ENCODE measurements around the gene EP300. TPM values are rescaled to one million over a fixed set of nuclear protein-coding genes. Genes with fewer than 3 reads are reported as not detected.

EP300 gene
- total RNA-seq, 1 donor from 2014 or later = 47.7 TPM

DNA sequence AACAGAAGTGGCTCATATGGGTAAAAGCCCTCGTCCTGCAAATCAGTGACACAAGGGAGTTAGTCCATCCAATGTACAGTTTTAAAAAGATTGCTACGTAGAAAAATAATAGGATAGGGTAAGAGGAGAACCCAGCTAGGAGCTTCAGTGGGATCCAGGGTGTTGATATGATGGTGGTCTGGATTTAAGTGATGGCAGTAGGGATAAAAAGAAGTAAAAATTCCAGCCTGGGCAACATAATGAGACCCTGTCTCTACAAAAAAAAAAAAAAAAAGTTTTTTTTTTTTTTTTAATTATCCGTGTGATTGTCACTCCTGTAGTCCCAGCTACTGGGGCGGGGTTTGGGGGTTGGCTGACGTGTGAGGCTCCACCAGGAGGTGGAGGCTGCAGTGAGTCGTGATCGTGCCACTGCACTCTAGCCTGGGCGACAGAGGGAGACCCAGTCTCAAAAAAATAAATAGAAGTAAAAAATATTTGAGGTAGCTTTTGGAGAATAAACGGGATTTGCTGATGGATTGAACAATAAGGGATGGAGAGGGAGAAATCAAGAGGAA, 105.7 kb downstream of the EP300 start:
- peak overlapping the region; percentile 61 to 78 for H3K4me3 ChIP-seq
- H3K27me3 ChIP-seq = no peaks in the 10 kb centered on the region
- H3K27ac ChIP-seq = no peak overlapping the region
- H3K4me1 ChIP-seq = peaks cover 0 to 2% of the 10 kb centered on the region in 2 donors
- intact Hi-C loops (cut with DNase I) = no loop called here
- DNase-seq (ENCODE audit: low spot score in 2 of 2) = no peak
- no peaks in the 10 kb centered on the region for H3K9me3 ChIP-seq
- TF ChIP-seq, protein P1, sequence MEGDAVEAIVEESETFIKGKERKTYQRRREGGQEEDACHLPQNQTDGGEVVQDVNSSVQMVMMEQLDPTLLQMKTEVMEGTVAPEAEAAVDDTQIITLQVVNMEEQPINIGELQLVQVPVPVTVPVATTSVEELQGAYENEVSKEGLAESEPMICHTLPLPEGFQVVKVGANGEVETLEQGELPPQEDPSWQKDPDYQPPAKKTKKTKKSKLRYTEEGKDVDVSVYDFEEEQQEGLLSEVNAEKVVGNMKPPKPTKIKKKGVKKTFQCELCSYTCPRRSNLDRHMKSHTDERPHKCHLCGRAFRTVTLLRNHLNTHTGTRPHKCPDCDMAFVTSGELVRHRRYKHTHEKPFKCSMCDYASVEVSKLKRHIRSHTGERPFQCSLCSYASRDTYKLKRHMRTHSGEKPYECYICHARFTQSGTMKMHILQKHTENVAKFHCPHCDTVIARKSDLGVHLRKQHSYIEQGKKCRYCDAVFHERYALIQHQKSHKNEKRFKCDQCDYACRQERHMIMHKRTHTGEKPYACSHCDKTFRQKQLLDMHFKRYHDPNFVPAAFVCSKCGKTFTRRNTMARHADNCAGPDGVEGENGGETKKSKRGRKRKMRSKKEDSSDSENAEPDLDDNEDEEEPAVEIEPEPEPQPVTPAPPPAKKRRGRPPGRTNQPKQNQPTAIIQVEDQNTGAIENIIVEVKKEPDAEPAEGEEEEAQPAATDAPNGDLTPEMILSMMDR (IDR thresholded peaks at IDR 0.05) = no peak
- H3K36me3 ChIP-seq = no peaks in the 10 kb centered on the region

DNA sequence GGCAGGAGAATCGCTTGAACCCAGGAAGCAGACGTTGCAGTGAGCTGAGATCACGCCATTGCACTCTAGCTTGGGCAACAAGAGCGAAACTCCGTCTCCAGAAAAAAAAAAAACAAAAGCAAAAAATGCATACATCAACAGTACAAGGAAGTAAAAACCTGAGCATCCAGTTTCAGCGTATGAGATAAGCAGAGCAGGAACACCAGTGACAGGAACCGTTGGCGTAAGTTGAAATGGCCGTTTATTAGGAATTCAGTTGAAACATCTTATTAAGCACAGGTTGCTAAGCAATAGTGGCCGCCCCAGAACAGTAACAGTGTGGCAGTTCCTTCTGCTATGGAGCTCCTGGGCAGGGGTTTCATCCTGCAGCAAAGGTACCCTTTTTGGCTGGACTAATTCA, 108.7 kb downstream of the EP300 start:
- intact Hi-C loops (cut with DNase I) = loop anchor here (5.0 kb wide), 1 partner anchor 564 kb away; the partner anchor contains the start of gene MRTFA
- H3K4me3 ChIP-seq = no peak overlapping the region
- H3K9me3 ChIP-seq = no peaks in the 10 kb centered on the region
- H3K36me3 ChIP-seq = no peaks in the 10 kb centered on the region
- H3K27me3 ChIP-seq = no peaks in the 10 kb centered on the region
- TF ChIP-seq, protein P1 (IDR thresholded peaks at IDR 0.05) = no peak
- no peak overlapping the region for H3K27ac ChIP-seq
- peaks cover 4 to 7% of the 10 kb centered on the region in 2 donors for H3K4me1 ChIP-seq
- DNase-seq (ENCODE audit: low spot score in 2 of 2) = no peak

DNA sequence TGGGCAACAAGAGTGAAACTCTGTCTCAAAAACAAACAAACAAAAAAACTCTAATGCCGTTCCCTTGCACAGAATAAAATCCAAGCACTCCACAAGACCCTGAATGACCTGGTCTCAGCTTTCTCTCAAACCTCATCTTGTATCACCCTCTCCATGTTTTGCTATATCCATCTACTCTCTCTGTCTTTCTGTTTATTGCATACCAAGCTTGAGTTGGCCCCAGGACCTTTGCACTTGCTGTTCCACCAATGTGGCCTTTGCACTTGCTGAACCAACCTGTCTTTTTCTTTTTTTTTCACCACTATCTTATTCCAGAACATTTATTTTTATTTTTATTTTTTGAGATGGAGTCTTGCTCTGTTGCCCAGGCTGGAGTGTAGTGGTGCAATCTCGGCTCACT, 110.7 kb downstream of the EP300 start:
- Histone ChIP-seq H3K27ac (no peak overlapping the region), H3K9me3 (no peaks in the 10 kb centered on the region), H3K27me3 (no peaks in the 10 kb centered on the region), H3K4me3 (no peak overlapping the region), H3K36me3 (peaks cover 0 to 2% of the 10 kb centered on the region in 2 donors), H3K4me1 (peaks cover 4 to 5% of the 10 kb centered on the region in 2 donors)
- DNase-seq (ENCODE audit: low spot score in 2 of 2) = no peak
- TF ChIP-seq, protein P1 (IDR thresholded peaks at IDR 0.05) = no peak
- intact Hi-C loops (cut with DNase I) = loop anchor here (5.0 kb wide), 1 partner anchor 566 kb away; the partner anchor contains the start of gene MRTFA

DNA sequence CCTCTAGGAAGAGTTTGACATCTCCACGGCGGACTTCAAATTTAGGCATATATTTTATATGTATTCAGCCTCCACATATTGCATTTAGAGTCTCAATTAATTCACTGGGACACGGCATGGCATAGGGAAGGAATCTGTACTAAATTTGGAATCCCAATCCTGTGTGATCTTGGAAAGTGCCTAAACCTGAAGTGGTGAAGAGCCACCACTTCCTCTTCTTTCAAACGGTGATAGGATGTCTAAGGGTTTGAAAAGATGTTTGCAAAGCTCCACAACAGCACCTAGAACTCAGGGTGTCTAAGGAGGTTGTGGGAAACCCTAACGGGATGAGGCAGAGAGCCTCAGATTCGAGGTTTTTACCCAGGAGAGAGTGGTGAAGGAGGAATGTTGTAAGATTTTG, 111.7 kb downstream of the EP300 start:
- TF ChIP-seq, protein P1 (IDR thresholded peaks at IDR 0.05) = no peak
- H3K4me1 ChIP-seq = peaks cover 4 to 5% of the 10 kb centered on the region in 2 donors
- H3K36me3 ChIP-seq = peaks cover 0 to 6% of the 10 kb centered on the region in 2 donors
- H3K27me3 ChIP-seq = no peaks in the 10 kb centered on the region
- intact Hi-C loops (cut with DNase I) = loop anchor here (2.0 to 5.0 kb wide), 4 partner anchors 83 to 567 kb away; partner anchors contain the start of genes MRTFA, RANGAP1, ST13 and XPNPEP3
- DNase-seq (ENCODE audit: low spot score in 2 of 2) = no peak
- no peak overlapping the region for H3K27ac ChIP-seq
- no peaks in the 10 kb centered on the region for H3K9me3 ChIP-seq
- H3K4me3 ChIP-seq = no peak overlapping the region

DNA sequence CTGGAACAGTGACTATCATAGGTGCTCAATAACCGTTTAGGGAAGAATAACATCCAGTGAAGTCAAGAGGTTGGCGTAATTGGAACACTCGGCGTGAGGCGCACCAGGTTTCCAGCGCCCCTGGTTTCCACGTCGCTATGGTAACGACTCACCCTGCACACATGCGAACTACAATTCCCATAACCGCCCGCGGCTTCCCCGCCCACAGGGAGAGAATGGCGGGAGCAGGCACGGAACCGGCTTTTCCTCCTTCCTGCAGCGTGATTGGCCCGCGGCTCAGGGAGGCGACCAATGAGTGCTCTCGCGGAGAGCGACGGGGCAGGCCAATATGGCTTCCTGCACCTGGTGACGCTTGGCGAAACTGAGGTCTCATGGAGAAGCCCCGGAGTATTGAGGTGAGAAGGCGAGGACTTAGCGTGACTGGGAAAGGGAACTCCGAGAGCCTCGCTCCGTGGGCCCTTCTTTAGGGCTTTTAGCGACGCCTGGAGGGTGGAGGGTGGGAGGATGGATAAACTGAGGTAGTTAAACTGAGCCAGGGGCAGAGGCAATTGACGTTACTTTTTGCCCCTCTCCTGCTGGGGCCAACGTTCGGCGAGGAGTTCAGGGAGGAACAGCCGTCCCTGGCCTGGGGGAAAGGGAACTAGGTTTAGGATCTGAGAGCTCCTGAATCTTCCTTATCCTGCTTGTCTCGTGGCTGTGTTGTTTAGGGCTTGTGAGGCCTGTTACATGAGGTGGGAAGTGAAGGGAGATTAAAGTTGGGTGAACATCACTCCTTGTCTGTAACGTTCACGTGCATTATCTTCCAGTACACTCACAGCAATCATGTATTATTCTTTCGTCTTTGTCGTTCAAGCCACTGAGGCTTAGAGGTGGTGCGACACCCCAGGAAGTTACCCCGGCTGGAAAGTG, 112.9 kb downstream of the EP300 start, which contains the start of gene L3MBTL2:
Gene L3MBTL2, plus strand, starts transcription at position 321 of the 909 bp plus-strand sequence. Its CDS starts 51 bp downstream, at position 372.
- no peaks in the 10 kb centered on the region for H3K9me3 ChIP-seq
- H3K27me3 ChIP-seq = no peaks in the 10 kb centered on the region
- intact Hi-C loops (cut with DNase I) = loop anchor here (1.0 to 5.0 kb wide), 7 partner anchors 8 to 568 kb away; partner anchors contain the start of genes MRTFA, RANGAP1, RBX1 and ST13
- peaks cover 4 to 5% of the 10 kb centered on the region in 2 donors for H3K4me1 ChIP-seq
- H3K27ac ChIP-seq = peak within 1 kb of the TSS; percentile 72 to 73
- DNase-seq (ENCODE audit: low spot score in 2 of 2) = peak; percentile 95 to 99
- H3K36me3 ChIP-seq = peaks cover 7 to 13% of the 10 kb centered on the region in 2 donors
- peak within 1 kb of the TSS; percentile 63 to 89 for H3K4me3 ChIP-seq
- TF ChIP-seq, protein P1 (IDR thresholded peaks at IDR 0.05) = no peak
